Activated CD8-positive, alpha-beta memory T cell treated with anti-CD3 and anti-CD28 coated beads, Interleukin-2, amount 10 ng/mL, durations not matched to agents 7 days and 5 days (primary cell): Measurements from ENCODE around the gene ARHGEF25. TPM values are rescaled to one million over a fixed set of nuclear protein-coding genes. Genes with fewer than 3 reads are reported as not detected.

Source experiments
- ATAC-seq: fragments of 150-1000 bp; cut with Tn5 transposase; one replicate; pipeline ENCODE4 v1.10.0; 2021; ENCODE audit warnings: moderate library complexity
- CTCF ChIA-PET: fragments of 350-600 bp; sonication (Branson Sonifier 250); formaldehyde crosslinking; loops from one replicate; lab custom pipeline; 2021; ENCODE audit warnings: antibody characterized with exemption; lab: Charles Lee
- DNase-seq: peaks from one replicate; pipeline ENCODE4 v3.0.0-alpha.2; 2020
- H3K27ac Mint-ChIP-seq: one replicate; pipeline ENCODE4 v1.8.0; 2021; ENCODE audit warnings: mild to moderate bottlenecking, mixed read lengths
- H3K27me3 Mint-ChIP-seq: one replicate; pipeline ENCODE4 v1.8.0; 2021; ENCODE audit warnings: mixed read lengths
- H3K36me3 Mint-ChIP-seq: one replicate; pipeline ENCODE4 v1.8.0; 2021; ENCODE audit warnings: mild to moderate bottlenecking, mixed read lengths
- H3K4me1 Mint-ChIP-seq: one replicate; pipeline ENCODE4 v1.8.0; 2021; ENCODE audit warnings: mixed read lengths
- H3K4me3 Mint-ChIP-seq: one replicate; pipeline ENCODE4 v1.8.0; 2021; ENCODE audit warnings: mild to moderate bottlenecking, moderate library complexity, mixed read lengths
- H3K9me3 Mint-ChIP-seq: one replicate; pipeline ENCODE4 v1.8.0; 2022; ENCODE audit warnings: low read depth, mixed read lengths
- total RNA-seq, 2 experiments: library from RNA; stranded (reverse); gene quantifications; one replicate each; pipeline ENCODE4 v1.2.3, GENCODE V29; 2021

ARHGEF25 gene
- total RNA-seq, 2 experiments from 2014 or later = 0.70 to 0.84 TPM

- H3K4me3 Mint-ChIP-seq = no peak overlapping the region
- DNase-seq = no peak
- H3K27ac Mint-ChIP-seq = no peak overlapping the region
- H3K9me3 Mint-ChIP-seq = no peaks in the 10 kb centered on the region
- peaks cover 95% of the 10 kb centered on the region for H3K27me3 Mint-ChIP-seq
- no peak for ATAC-seq
- CTCF ChIA-PET = interaction anchor here (0.7 to 10.7 kb wide), 10 partner anchors 10 to 164 kb away, joined by 3 to 148 read pairs (median 3); partner anchors contain the start of genes B4GALNT1, GLI1 and OS9
- H3K36me3 Mint-ChIP-seq = no peaks in the 10 kb centered on the region
- peaks cover 30% of the 10 kb centered on the region for H3K4me1 Mint-ChIP-seq
Measured at GRCh38 chr12:57622293-57623245, 11.3 kb downstream of the ARHGEF25 start.

GRCh38 chr12:57623385-57623784, 12.2 kb downstream of the ARHGEF25 start:
- CTCF ChIA-PET = interaction anchor here (1.3 to 10.7 kb wide), 5 partner anchors 9 to 165 kb away, joined by 6 to 148 read pairs (median 13); partner anchors contain the start of genes B4GALNT1 and GLI1
- Mint-ChIP-seq H3K36me3 (no peaks in the 10 kb centered on the region), H3K4me3 (no peak overlapping the region), H3K27me3 (peaks cover 94% of the 10 kb centered on the region), H3K9me3 (no peaks in the 10 kb centered on the region), H3K27ac (no peak overlapping the region), H3K4me1 (peaks cover 33% of the 10 kb centered on the region)
- no peak for ATAC-seq
- no peak for DNase-seq

- Mint-ChIP-seq H3K27ac (no peak overlapping the region), H3K27me3 (peaks cover 94% of the 10 kb centered on the region)
- CTCF ChIA-PET = interaction anchor here (1.3 to 5.5 kb wide), 5 partner anchors 8 to 165 kb away, joined by 3 to 46 read pairs (median 9); partner anchors contain the start of genes B4GALNT1 and GLI1
Measured at GRCh38 chr12:57623811-57624390, 12.7 kb downstream of the ARHGEF25 start.

GRCh38 chr12:57624441-57625220, 13.4 kb downstream of the ARHGEF25 start:
- ATAC-seq (no peak), DNase-seq (no peak)
- Mint-ChIP-seq H3K27me3 (peaks cover 94% of the 10 kb centered on the region), H3K4me1 (peaks cover 31% of the 10 kb centered on the region), H3K4me3 (no peak overlapping the region), H3K36me3 (no peaks in the 10 kb centered on the region), H3K9me3 (no peaks in the 10 kb centered on the region), H3K27ac (no peak overlapping the region)
- CTCF ChIA-PET = interaction anchor here (1.2 to 5.5 kb wide), 5 partner anchors 8 to 166 kb away, joined by 3 to 46 read pairs (median 6); partner anchors contain the start of gene B4GALNT1

More at GRCh38 chr12:57623811-57624390, 12.7 kb downstream of the ARHGEF25 start:
- no peak for DNase-seq
- H3K4me3 Mint-ChIP-seq = no peak overlapping the region
- H3K36me3 Mint-ChIP-seq = no peaks in the 10 kb centered on the region
- ATAC-seq = no peak
- H3K4me1 Mint-ChIP-seq = peaks cover 33% of the 10 kb centered on the region
- no peaks in the 10 kb centered on the region for H3K9me3 Mint-ChIP-seq

GRCh38 chr12:57625261-57626032, 14.2 kb downstream of the ARHGEF25 start:
- CTCF ChIA-PET = interaction anchor here (1.2 to 5.5 kb wide), 3 partner anchors 43 to 167 kb away, joined by 3 to 46 read pairs (median 9); no protein-coding TSS in a partner anchor
- Mint-ChIP-seq H3K4me3 (no peak overlapping the region), H3K9me3 (no peaks in the 10 kb centered on the region), H3K4me1 (peaks cover 28% of the 10 kb centered on the region), H3K36me3 (no peaks in the 10 kb centered on the region), H3K27me3 (peaks cover 94% of the 10 kb centered on the region), H3K27ac (no peak overlapping the region)
- ATAC-seq = no peak
- DNase-seq = no peak

GRCh38 chr12:57626111-57626920, 15.1 kb downstream of the ARHGEF25 start:
- ATAC-seq (no peak), DNase-seq (peak; percentile 33)
- Mint-ChIP-seq H3K4me1 (peaks cover 19% of the 10 kb centered on the region), H3K9me3 (no peaks in the 10 kb centered on the region), H3K4me3 (no peak overlapping the region), H3K27ac (no peak overlapping the region), H3K36me3 (no peaks in the 10 kb centered on the region), H3K27me3 (peaks cover 94% of the 10 kb centered on the region)
- CTCF ChIA-PET = interaction anchor here (1.1 to 5.5 kb wide), 4 partner anchors 11 to 167 kb away, joined by 4 to 46 read pairs (median 8); no protein-coding TSS in a partner anchor

- Mint-ChIP-seq H3K4me3 (no peak overlapping the region), H3K9me3 (no peaks in the 10 kb centered on the region), H3K27ac (no peak overlapping the region), H3K36me3 (no peaks in the 10 kb centered on the region), H3K4me1 (peaks cover 13% of the 10 kb centered on the region), H3K27me3 (peaks cover 93% of the 10 kb centered on the region)
- ATAC-seq = no peak
- CTCF ChIA-PET = interaction anchor here (0.5 to 5.5 kb wide), 14 partner anchors 8 to 169 kb away, joined by 3 to 46 read pairs (median 3); partner anchors contain the start of genes DCTN2 and DTX3
- peak; percentile 8 for DNase-seq
Measured at GRCh38 chr12:57626921-57627445, 15.7 kb downstream of the ARHGEF25 start.

GRCh38 chr12:57627501-57628279, 16.5 kb downstream of the ARHGEF25 start:
- Mint-ChIP-seq H3K4me3 (no peak overlapping the region), H3K27me3 (peaks cover 89% of the 10 kb centered on the region), H3K4me1 (peaks cover 11% of the 10 kb centered on the region), H3K36me3 (no peaks in the 10 kb centered on the region), H3K9me3 (no peaks in the 10 kb centered on the region), H3K27ac (no peak overlapping the region)
- DNase-seq = peak; percentile 42
- ATAC-seq = peak; percentile 52
- CTCF ChIA-PET = interaction anchor here (0.5 to 5.5 kb wide), 14 partner anchors 8 to 169 kb away, joined by 3 to 46 read pairs (median 3); partner anchors contain the start of genes DCTN2 and DTX3

- no peak overlapping the region for H3K4me3 Mint-ChIP-seq
- H3K27me3 Mint-ChIP-seq = peaks cover 85% of the 10 kb centered on the region
- no peak for DNase-seq
- no peaks in the 10 kb centered on the region for H3K36me3 Mint-ChIP-seq
- no peak overlapping the region for H3K27ac Mint-ChIP-seq
- no peak for ATAC-seq
- H3K4me1 Mint-ChIP-seq = peaks cover 15% of the 10 kb centered on the region
- CTCF ChIA-PET = interaction anchor here (1.0 to 5.5 kb wide), 4 partner anchors 9 to 46 kb away, joined by 3 to 46 read pairs (median 5); partner anchors contain the start of genes DTX3 and PIP4K2C
- no peaks in the 10 kb centered on the region for H3K9me3 Mint-ChIP-seq
Measured at GRCh38 chr12:57628280-57629191, 17.3 kb downstream of the ARHGEF25 start.
